GM12878 (cell line): ENCODE results near the gene MED19. TPM values are rescaled to one million over a fixed set of nuclear protein-coding genes. Genes with fewer than 3 reads are reported as not detected.
A peak's percentile ranks its signal among the peaks of the same experiment; 100 is the strongest.

Experiments
- ATAC-seq: fragments of 200-7000 bp; cut with Tn5 transposase; 3 replicates; pipeline ENCODE4 v1.9.1; 2020; ENCODE audit warnings: mild to moderate bottlenecking, moderate library complexity
- BruUV-seq: library from RNA; stranded (reverse); fragments of 400-500 nt; replicated peaks from 2 replicates; lab custom pipeline; 2021; lab: Mats Ljungman, UMichigan
- CTCF ChIA-PET: fragments of 300-600 bp; sonication (Branson Sonifier 250); formaldehyde crosslinking; extraction: SDS; loops from one replicate; lab custom pipeline; 2021; ENCODE audit warnings: inconsistent platforms; lab: Yijun Ruan, JAX
- POLR2A ChIA-PET: fragments of 350-600 bp; formaldehyde crosslinking; extraction: SDS; loops from one replicate; lab custom pipeline; 2021; ENCODE audit warnings: inconsistent platforms; lab: Charles Lee
- RAD21 ChIA-PET: fragments of 300-600 bp; sonication (Branson Sonifier 250); formaldehyde crosslinking; loops from one replicate; lab custom pipeline; 2023; ENCODE audit warnings: antibody characterized with exemption; ENCODE audit not compliant: unreplicated experiment; lab: Charles Lee
- SMC1A ChIA-PET: fragments of 300-600 bp; sonication (Branson Sonifier 250); formaldehyde crosslinking; loops from one replicate; lab custom pipeline; 2023; ENCODE audit not compliant: unreplicated experiment, uncharacterized antibody; lab: Charles Lee
- DNase-seq: peaks from one replicate; pipeline ENCODE4 v3.0.0-alpha.2; 2011; ENCODE audit warnings: low read depth, low spot score
- FAIRE-seq: peaks from 3 replicates; lab custom pipeline; 2011; peaks lifted over from hg19 to GRCh38; lab: Jason Lieb, UNC
- H2AFZ ChIP-seq: 2 replicates; pipeline ENCODE4 v1.6.0; 2011; ENCODE audit warnings: low read depth, low read length, control low read depth; ENCODE audit not compliant: control insufficient read depth
- H3K27ac ChIP-seq: 2 replicates; pipeline ENCODE4 v1.5.1; 2011; ENCODE audit warnings: control low read depth; ENCODE audit not compliant: control insufficient read depth, insufficient read depth
- H3K27me3 ChIP-seq, 2 experiments: replicated peaks in 1 of 2; 2 replicates each; pipeline versions ENCODE4 v1.6.0 to v1.6.1; 2011; ENCODE audit warnings: low read length in 1 of 2; ENCODE audit not compliant: control insufficient read depth in 2 of 2, insufficient read depth in 2 of 2
- H3K36me3 ChIP-seq, 2 experiments: 2 replicates each; pipeline ENCODE4 v1.5.1; 2011; ENCODE audit warnings: low read length in 1 of 2; ENCODE audit not compliant: control insufficient read depth in 2 of 2, insufficient read depth in 2 of 2
- H3K4me1 ChIP-seq: 2 replicates; pipeline ENCODE4 v1.6.1; 2011; ENCODE audit warnings: mild to moderate bottlenecking, low read length, moderate library complexity, mixed read lengths; ENCODE audit not compliant: control insufficient read depth, insufficient read depth
- H3K4me2 ChIP-seq: 2 replicates; pipeline ENCODE4 v1.6.0; 2011; ENCODE audit warnings: control low read depth; ENCODE audit not compliant: control insufficient read depth, insufficient read depth
- H3K4me3 ChIP-seq: fragments of 200-600 bp; sonication (generic); 2 replicates; pipeline ENCODE4 v1.5.1; 2016
- H3K79me2 ChIP-seq: 2 replicates; pipeline ENCODE4 v1.6.0; 2011; ENCODE audit warnings: low read length; ENCODE audit not compliant: control insufficient read depth, insufficient read depth
- H3K9ac ChIP-seq: 2 replicates; pipeline ENCODE4 v1.8.0; 2011; ENCODE audit warnings: low read length, control low read depth, mixed read lengths; ENCODE audit not compliant: control insufficient read depth, insufficient read depth
- H3K9me3 ChIP-seq: replicated peaks from 3 replicates; pipeline ENCODE4 v1.5.1; 2011; ENCODE audit warnings: mild to moderate bottlenecking, low read length; ENCODE audit not compliant: control insufficient read depth, insufficient read depth
- H4K20me1 ChIP-seq: 2 replicates; pipeline ENCODE4 v1.6.0; 2011; ENCODE audit not compliant: control insufficient read depth, insufficient read depth
- EED ChIP-seq: sonication (generic); IDR thresholded peaks from 2 replicates; pipeline ENCODE4 v1.6.1; 2016; ENCODE audit warnings: antibody characterized with exemption, low read depth
- EP300 ChIP-seq, 2 experiments: fragments of 150-350 bp in 1 of 2; IDR thresholded peaks; 2 replicates each; pipeline ENCODE4 v1.6.1; 2011 to 2012; ENCODE audit warnings: low read depth in 2 of 2, low read length in 2 of 2, borderline replicate concordance in 1 of 2, improper control_type of control experiment in 1 of 2, inconsistent platforms in 1 of 2; ENCODE audit not compliant: control insufficient read depth in 1 of 2
- FOS ChIP-seq: IDR thresholded peaks from 3 replicates; pipeline ENCODE4 v1.6.1; 2011; ENCODE audit warnings: borderline replicate concordance; ENCODE audit not compliant: insufficient read length; ENCODE audit errors: extremely low read depth
- HDAC2 ChIP-seq: fragments of 200-600 bp; sonication (generic); IDR thresholded peaks from 2 replicates; pipeline ENCODE4 v1.6.1; 2017
- HDGF ChIP-seq: fragments of 450-650 bp; IDR thresholded peaks from 2 replicates; pipeline ENCODE4 v1.6.1; 2016; ENCODE audit warnings: antibody characterized with exemption
- MYB ChIP-seq: fragments of 150-350 bp; IDR thresholded peaks from 2 replicates; pipeline ENCODE4 v1.6.1; 2014; ENCODE audit warnings: mild to moderate bottlenecking, low read depth, low read length, borderline replicate concordance
- SIN3A ChIP-seq: IDR thresholded peaks from 2 replicates; pipeline ENCODE4 v1.6.1; 2012; ENCODE audit warnings: low read depth, low read length, improper control_type of control experiment
- SIX5 ChIP-seq: IDR thresholded peaks from 2 replicates; pipeline ENCODE4 v1.6.1; 2011; ENCODE audit warnings: mild to moderate bottlenecking, low read depth, low read length, moderate library complexity; ENCODE audit not compliant: severe bottlenecking
- SMAD5 ChIP-seq: IDR thresholded peaks from 2 replicates; pipeline ENCODE4 v1.6.1; 2016; ENCODE audit warnings: antibody characterized with exemption, low read depth
- SMC3 ChIP-seq: IDR thresholded peaks from 2 replicates; pipeline ENCODE4 v1.6.1; 2011; ENCODE audit warnings: low read length, improper control_type of control experiment, borderline replicate concordance
- ZNF24 ChIP-seq: fragments of 450-650 bp; IDR thresholded peaks from 2 replicates; pipeline ENCODE4 v1.6.1; 2017; ENCODE audit warnings: antibody characterized with exemption, mild to moderate bottlenecking
- WGBS: methylation state at CpG from one replicate; pipeline ENCODE4 v1.1.6; 2016; ENCODE audit warnings: low lambda C conversion rate; ENCODE audit not compliant: insufficient replicate concordance, insufficient coverage; ENCODE audit errors: missing lambda C conversion rate; 5-methylcytosine and 5-hydroxymethylcytosine counted together
- in situ Hi-C: fragments of 300-500 bp; cut with MboI; formaldehyde crosslinking; loops from 9 replicates; pipeline ENCODE4 v1.14.3; 2018; ENCODE audit warnings: mixed read lengths
- intact Hi-C: fragments of 100-400 bp; cut with micrococcal nuclease; formaldehyde crosslinking; loops from one replicate; pipeline ENCODE4 v1.14.2; 2022; ENCODE audit not compliant: unreplicated experiment
- polyA plus RNA-seq, 11 experiments: library from polyadenylated mRNA; depleted of rRNA in 4 of 11; unstranded in 6 of 11; stranded (reverse) in 5 of 11; fragments of >200 nt; fragmentation: Nextera tagmentation in 4 of 11; fragmentation: Illumina TruSeq in 1 of 11; extraction: Ambion mirVana in 4 of 11; extraction: Trizol in 1 of 11; gene quantifications; 1 replicate in 1 of 11; 2 replicates in 10 of 11; pipeline versions ENCODE4 v1.2.1 to v1.2.3, GENCODE V29; 2011 to 2016; ENCODE audit warnings: inconsistent platforms in 2 of 11, missing spikeins in 2 of 11, low read depth in 1 of 11
- total RNA-seq, 4 experiments: library from RNA; depleted of rRNA in 3 of 4; stranded (reverse); fragments of >200 nt in 3 of 4; fragmentation: Illumina TruSeq in 1 of 4; extraction: Trizol in 1 of 4; gene quantifications; 2 replicates each; pipeline versions ENCODE4 v1.2.1 to v1.2.3, GENCODE V29; 2013 to 2021
- TF ChIP-seq, protein P1 (sequence below): fragments of 450-650 bp; IDR thresholded peaks from 2 replicates; pipeline ENCODE4 v1.6.1; 2018; ENCODE audit warnings: borderline replicate concordance, mild to moderate bottlenecking; ENCODE audit not compliant: partially characterized antibody
- TF ChIP-seq, protein P2 (sequence below): fragments of 450-650 bp; formaldehyde crosslinking; IDR thresholded peaks from 2 replicates; pipeline ENCODE4 v1.5.0; 2022; ENCODE audit warnings: mild to moderate bottlenecking, missing genetic modification characterization
- TF ChIP-seq, protein P3 (sequence below): fragments of 450-650 bp; formaldehyde crosslinking; IDR thresholded peaks from 2 replicates; pipeline ENCODE4 v1.4.0; 2022; ENCODE audit warnings: mild to moderate bottlenecking, moderate library complexity

The MED19 gene
- total and polyA plus RNA-seq, 10 of the 15 experiments (the other 5 are each of a cell fraction or from before 2014, with no cell fraction given), result 4.9 to 28.2 (median 17.3) TPM

DNA sequence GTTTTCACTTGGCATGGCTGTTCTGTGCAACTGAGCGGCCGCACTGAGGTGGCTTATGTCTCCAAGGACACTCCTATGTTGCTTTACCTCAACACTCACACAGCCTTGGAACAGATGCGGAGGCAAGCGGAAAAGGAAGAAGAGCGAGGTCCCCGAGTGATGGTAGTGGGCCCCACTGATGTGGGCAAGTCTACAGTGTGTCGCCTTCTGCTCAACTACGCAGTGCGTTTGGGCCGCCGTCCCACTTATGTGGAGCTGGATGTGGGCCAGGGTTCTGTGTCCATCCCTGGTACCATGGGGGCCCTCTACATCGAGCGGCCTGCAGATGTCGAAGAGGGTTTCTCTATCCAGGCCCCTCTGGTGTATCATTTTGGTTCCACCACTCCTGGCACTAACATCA is 52.3 kb downstream of the MED19 start (continued):
- TF ChIP-seq, protein P1, sequence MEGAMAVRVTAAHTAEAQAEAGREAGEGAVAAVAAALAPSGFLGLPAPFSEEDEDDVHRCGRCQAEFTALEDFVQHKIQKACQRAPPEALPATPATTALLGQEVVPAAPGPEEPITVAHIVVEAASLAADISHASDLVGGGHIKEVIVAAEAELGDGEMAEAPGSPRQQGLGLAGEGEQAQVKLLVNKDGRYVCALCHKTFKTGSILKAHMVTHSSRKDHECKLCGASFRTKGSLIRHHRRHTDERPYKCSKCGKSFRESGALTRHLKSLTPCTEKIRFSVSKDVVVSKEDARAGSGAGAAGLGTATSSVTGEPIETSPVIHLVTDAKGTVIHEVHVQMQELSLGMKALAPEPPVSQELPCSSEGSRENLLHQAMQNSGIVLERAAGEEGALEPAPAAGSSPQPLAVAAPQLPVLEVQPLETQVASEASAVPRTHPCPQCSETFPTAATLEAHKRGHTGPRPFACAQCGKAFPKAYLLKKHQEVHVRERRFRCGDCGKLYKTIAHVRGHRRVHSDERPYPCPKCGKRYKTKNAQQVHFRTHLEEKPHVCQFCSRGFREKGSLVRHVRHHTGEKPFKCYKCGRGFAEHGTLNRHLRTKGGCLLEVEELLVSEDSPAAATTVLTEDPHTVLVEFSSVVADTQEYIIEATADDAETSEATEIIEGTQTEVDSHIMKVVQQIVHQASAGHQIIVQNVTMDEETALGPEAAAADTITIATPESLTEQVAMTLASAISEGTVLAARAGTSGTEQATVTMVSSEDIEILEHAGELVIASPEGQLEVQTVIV, result no peak
- TF ChIP-seq MYB (no peak), ZNF24 (no peak), SMC3 (no peak), HDAC2 (no peak)

DNA sequence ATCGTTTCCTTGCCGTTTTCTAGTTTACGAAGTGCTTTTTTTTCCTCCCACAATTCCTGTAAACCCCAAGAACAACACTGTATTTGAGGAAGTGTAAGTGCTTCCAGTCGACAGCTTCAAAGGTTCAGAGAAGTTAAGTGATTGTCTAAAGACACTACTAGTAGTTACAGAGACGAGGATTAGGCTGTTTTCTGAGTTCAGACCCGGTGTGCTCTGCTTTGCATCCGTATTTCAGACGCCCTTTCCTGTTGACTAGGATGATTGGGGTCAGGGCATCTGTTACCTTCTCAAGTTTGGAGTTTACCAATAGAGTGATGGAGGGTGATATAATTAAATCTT is 54.0 kb downstream of the MED19 start:
- ChIA-PET SMC1A (interaction anchor here (0.7 to 3.1 kb wide), 3 partner anchors 9 to 142 kb away, joined by 3 to 14 read pairs (median 8); no protein-coding TSS in a partner anchor), POLR2A (interaction anchor here (1.1 to 1.3 kb wide), 2 partner anchors 9 to 18 kb away, joined by 3 to 7 read pairs; partner anchors contain the start of gene ZDHHC5), RAD21 (interaction anchor here (1.0 kb wide), 2 partner anchors 9 to 143 kb away, joined by 3 to 5 read pairs; no protein-coding TSS in a partner anchor), CTCF (interaction anchor here (0.6 to 1.3 kb wide), 7 partner anchors 10 to 312 kb away, joined by 3 to 6 read pairs (median 3); no protein-coding TSS in a partner anchor)
- peaks cover 6% of the 10 kb centered on the region; the same call in 1 of the 2 replicates for H3K4me1 ChIP-seq
- whole genome bisulfite sequencing, result under 1% methylated on average over 8 of the region's 8 CpGs
- FAIRE-seq, result no peak
- H4K20me1 ChIP-seq, result no peaks in the 10 kb centered on the region
- H3K79me2 ChIP-seq, result peaks cover 18% of the 10 kb centered on the region
- no peaks in the 10 kb centered on the region for H3K27me3 ChIP-seq
- TSS peak; percentile 91 for BruUV-seq
- intact Hi-C loops (no loop called here), in situ Hi-C loops (no loop called here)
- peak overlapping the region; percentile 61 for H2AFZ ChIP-seq
- H3K4me3 ChIP-seq, result peak overlapping the region; percentile 91
- H3K36me3 ChIP-seq, result peaks cover 9 to 10% of the 10 kb centered on the region in 2 experiments; a peak in 3 of 4 replicates
- peak; percentile 40 for ATAC-seq
- H3K27ac ChIP-seq, result peak overlapping the region; percentile 71
- peak overlapping the region; percentile 68 for H3K4me2 ChIP-seq
- DNase-seq, result no peak
- no peaks in the 10 kb centered on the region for H3K9me3 ChIP-seq
- H3K9ac ChIP-seq, result peak overlapping the region; percentile 93
- TF ChIP-seq, protein P2, sequence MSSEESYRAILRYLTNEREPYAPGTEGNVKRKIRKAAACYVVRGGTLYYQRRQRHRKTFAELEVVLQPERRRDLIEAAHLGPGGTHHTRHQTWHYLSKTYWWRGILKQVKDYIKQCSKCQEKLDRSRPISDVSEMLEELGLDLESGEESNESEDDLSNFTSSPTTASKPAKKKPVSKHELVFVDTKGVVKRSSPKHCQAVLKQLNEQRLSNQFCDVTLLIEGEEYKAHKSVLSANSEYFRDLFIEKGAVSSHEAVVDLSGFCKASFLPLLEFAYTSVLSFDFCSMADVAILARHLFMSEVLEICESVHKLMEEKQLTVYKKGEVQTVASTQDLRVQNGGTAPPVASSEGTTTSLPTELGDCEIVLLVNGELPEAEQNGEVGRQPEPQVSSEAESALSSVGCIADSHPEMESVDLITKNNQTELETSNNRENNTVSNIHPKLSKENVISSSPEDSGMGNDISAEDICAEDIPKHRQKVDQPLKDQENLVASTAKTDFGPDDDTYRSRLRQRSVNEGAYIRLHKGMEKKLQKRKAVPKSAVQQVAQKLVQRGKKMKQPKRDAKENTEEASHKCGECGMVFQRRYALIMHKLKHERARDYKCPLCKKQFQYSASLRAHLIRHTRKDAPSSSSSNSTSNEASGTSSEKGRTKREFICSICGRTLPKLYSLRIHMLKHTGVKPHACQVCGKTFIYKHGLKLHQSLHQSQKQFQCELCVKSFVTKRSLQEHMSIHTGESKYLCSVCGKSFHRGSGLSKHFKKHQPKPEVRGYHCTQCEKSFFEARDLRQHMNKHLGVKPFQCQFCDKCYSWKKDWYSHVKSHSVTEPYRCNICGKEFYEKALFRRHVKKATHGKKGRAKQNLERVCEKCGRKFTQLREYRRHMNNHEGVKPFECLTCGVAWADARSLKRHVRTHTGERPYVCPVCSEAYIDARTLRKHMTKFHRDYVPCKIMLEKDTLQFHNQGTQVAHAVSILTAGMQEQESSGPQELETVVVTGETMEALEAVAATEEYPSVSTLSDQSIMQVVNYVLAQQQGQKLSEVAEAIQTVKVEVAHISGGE (CRISPR knock-in tag), result no peak
- no peak for TF ChIP-seq HDGF
- no peak for TF ChIP-seq EP300 (IDR thresholded peaks at IDR 0.05; ENCODE audit: borderline replicate concordance in 1 of 2, control insufficient read depth in 1 of 2, low read depth in 2 of 2, low read length in 2 of 2)
- no peak for TF ChIP-seq FOS
- no peak for TF ChIP-seq SIX5
- TF ChIP-seq SIN3A, result no peak
- TF ChIP-seq, protein P3, sequence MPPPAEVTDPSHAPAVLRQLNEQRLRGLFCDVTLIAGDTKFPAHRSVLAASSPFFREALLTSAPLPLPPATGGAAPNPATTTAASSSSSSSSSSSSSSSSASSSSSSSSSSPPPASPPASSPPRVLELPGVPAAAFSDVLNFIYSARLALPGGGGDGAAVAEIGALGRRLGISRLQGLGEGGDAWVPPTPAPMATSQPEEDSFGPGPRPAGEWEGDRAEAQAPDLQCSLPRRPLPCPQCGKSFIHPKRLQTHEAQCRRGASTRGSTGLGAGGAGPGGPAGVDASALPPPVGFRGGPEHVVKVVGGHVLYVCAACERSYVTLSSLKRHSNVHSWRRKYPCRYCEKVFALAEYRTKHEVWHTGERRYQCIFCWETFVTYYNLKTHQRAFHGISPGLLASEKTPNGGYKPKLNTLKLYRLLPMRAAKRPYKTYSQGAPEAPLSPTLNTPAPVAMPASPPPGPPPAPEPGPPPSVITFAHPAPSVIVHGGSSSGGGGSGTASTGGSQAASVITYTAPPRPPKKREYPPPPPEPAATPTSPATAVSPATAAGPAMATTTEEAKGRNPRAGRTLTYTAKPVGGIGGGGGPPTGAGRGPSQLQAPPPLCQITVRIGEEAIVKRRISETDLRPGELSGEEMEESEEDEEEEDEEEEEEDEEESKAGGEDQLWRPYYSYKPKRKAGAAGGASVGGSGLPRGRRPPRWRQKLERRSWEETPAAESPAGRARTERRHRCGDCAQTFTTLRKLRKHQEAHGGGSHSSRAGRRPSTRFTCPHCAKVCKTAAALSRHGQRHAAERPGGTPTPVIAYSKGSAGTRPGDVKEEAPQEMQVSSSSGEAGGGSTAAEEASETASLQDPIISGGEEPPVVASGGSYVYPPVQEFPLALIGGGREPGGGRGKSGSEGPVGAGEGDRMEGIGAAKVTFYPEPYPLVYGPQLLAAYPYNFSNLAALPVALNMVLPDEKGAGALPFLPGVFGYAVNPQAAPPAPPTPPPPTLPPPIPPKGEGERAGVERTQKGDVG, result no peak
- no peak for TF ChIP-seq SMAD5
- no peak for TF ChIP-seq EED
